Left lung (tissue), 10 donors: ENCODE measurements around the gene TRPM8. TPM values are rescaled to one million over a fixed set of nuclear protein-coding genes. Genes with fewer than 3 reads are reported as not detected.

Experiments used
- ATAC-seq: fragments of 200-7000 bp; cut with Tn5 transposase; one replicate; pipeline ENCODE4 v1.9.1; 2020; ENCODE audit warnings: moderate library complexity
- DNase-seq, 4 donors: peaks; one replicate each; pipeline ENCODE4 v3.0.0-alpha.2; 2013 to 2020
- H3K27ac ChIP-seq, 2 donors: fragments of 200-600 bp; sonication (generic) in 1 of 2; one replicate each; pipeline versions ENCODE4 v1.5.0 to v1.8.0; 2020 to 2021
- H3K27me3 ChIP-seq, 2 donors: fragments of 200-600 bp; sonication (generic) in 1 of 2; one replicate each; pipeline versions ENCODE4 v1.5.0 to v1.8.0; 2020 to 2021
- H3K36me3 ChIP-seq, 2 donors: fragments of 200-600 bp; sonication (generic) in 1 of 2; one replicate each; pipeline versions ENCODE4 v1.5.0 to v1.8.0; 2020 to 2021
- H3K4me1 ChIP-seq, 2 donors: fragments of 200-600 bp; one replicate each; pipeline ENCODE4 v1.8.0; 2021
- H3K4me3 ChIP-seq, 2 donors: fragments of 200-600 bp; sonication (generic) in 1 of 2; one replicate each; pipeline versions ENCODE4 v1.5.0 to v1.8.0; 2020 to 2021; ENCODE audit warnings: mild to moderate bottlenecking in 1 of 2
- H3K9me3 ChIP-seq, 2 donors: fragments of 200-600 bp; sonication (generic) in 1 of 2; one replicate each; pipeline versions ENCODE4 v1.5.0 to v1.8.0; 2020 to 2021
- intact Hi-C, 2 donors: fragments of 100-400 bp; cut with DNase I; formaldehyde crosslinking; loops; one replicate each; pipeline versions ENCODE4 v1.11.2 to v1.14.2; 2022
- polyA plus RNA-seq, 6 donors: library from polyadenylated mRNA; unstranded; fragments of 120-200 nt; gene quantifications; one replicate each; pipeline ENCODE4 v1.2.1, GENCODE V29; 2013; ENCODE audit not compliant: insufficient read length in 6 of 6
- total RNA-seq, 2 donors: library from RNA; stranded (reverse); fragmentation: NEBNext Ultra II Directional; extraction: Animal tissue kit (Norgen Biotek cat#: 25700); gene quantifications; one replicate each; pipeline ENCODE4 v1.2.1, GENCODE V29; 2021
- TF ChIP-seq, protein P1 (sequence below), 2 donors: fragments of 200-600 bp; sonication (generic) in 1 of 2; IDR thresholded peaks; one replicate each; pipeline versions ENCODE4 v1.5.0 to v1.8.0; 2021; ENCODE audit warnings: antibody characterized with exemption in 2 of 2
- donor health status: DM: no; HTN: yes; CAD: no.
- donor health status: DM: no; HTN: no; CAD: no.

The TRPM8 gene
- total and polyA plus RNA-seq, 8 donors: 0.14 to 0.40 (median 0.16) TPM; not detected in 3

DNA sequence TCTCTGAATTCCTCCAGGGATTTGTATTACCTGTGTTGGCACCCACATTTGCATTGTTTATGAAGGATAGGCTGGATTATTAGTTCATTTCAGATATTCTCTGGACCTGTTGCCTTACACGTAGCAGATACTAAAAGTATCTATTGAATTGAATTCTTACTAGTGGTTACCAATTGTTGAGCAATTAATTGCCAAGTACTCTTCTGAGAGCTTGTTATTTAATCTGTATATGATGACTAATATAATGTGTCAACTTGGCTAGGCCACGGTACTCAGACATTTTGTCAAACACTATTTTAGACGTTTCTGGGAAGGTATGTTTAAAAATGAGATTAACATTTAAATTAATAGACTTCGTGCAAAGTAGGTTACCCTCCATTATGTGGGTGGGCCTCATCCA is 130.9 kb downstream of the TRPM8 start:
- Histone ChIP-seq H3K27ac (no peak overlapping the region), H3K4me1 (no peaks in the 10 kb centered on the region), H3K36me3 (no peaks in the 10 kb centered on the region), H3K9me3 (no peaks in the 10 kb centered on the region), H3K4me3 (no peak overlapping the region), H3K27me3 (peaks cover 0 to 8% of the 10 kb centered on the region in 2 donors)
- TF ChIP-seq, protein P1, sequence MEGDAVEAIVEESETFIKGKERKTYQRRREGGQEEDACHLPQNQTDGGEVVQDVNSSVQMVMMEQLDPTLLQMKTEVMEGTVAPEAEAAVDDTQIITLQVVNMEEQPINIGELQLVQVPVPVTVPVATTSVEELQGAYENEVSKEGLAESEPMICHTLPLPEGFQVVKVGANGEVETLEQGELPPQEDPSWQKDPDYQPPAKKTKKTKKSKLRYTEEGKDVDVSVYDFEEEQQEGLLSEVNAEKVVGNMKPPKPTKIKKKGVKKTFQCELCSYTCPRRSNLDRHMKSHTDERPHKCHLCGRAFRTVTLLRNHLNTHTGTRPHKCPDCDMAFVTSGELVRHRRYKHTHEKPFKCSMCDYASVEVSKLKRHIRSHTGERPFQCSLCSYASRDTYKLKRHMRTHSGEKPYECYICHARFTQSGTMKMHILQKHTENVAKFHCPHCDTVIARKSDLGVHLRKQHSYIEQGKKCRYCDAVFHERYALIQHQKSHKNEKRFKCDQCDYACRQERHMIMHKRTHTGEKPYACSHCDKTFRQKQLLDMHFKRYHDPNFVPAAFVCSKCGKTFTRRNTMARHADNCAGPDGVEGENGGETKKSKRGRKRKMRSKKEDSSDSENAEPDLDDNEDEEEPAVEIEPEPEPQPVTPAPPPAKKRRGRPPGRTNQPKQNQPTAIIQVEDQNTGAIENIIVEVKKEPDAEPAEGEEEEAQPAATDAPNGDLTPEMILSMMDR (IDR thresholded peaks at IDR 0.05): no peak
- intact Hi-C loops: no loop called here
- ATAC-seq: peak; percentile 63
- no peak for DNase-seq

DNA sequence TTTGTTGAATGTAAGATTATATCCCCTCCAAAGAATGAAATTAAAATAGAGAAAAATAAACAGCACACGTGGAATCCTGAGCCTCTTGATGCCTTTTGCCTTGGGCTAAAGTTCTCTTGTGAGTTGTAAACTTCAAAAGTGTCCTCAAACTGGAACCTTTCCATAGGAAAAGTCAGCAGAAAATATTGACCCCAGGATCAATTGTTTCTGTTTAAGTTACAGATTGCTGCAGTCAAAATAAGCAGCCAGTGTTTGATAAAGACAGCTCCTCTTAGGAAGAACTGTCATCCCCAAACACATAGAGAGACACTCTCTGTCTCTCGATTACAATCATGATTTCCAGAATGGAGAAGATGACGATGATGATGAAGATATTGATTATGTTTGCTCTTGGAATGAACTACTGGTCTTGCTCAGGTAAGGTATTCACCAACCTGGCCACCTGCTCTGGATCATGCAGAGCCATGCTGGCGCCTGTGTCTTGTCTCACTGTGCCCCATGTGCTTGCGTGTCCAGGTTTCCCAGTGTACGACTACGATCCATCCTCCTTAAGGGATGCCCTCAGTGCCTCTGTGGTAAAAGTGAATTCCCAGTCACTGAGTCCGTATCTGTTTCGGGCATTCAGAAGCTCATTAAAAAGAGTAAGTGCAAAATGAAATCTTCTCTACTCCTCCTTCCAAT is 133.4 kb downstream of the TRPM8 start, which contains the start of gene SPP2:
Gene SPP2, plus strand, starts transcription at position 248 of the 681 bp plus-strand sequence. Its CDS starts 85 bp downstream, at position 333.
- Histone ChIP-seq H3K9me3 (no peaks in the 10 kb centered on the region), H3K4me1 (no peaks in the 10 kb centered on the region), H3K36me3 (no peaks in the 10 kb centered on the region), H3K4me3 (no peak within 1 kb of the TSS), H3K27ac (no peak within 1 kb of the TSS), H3K27me3 (peaks cover 0 to 8% of the 10 kb centered on the region in 2 donors)
- ATAC-seq: no peak
- DNase-seq: no peak
- intact Hi-C loops: no loop called here
- TF ChIP-seq, protein P1 (IDR thresholded peaks at IDR 0.05): no peak

DNA sequence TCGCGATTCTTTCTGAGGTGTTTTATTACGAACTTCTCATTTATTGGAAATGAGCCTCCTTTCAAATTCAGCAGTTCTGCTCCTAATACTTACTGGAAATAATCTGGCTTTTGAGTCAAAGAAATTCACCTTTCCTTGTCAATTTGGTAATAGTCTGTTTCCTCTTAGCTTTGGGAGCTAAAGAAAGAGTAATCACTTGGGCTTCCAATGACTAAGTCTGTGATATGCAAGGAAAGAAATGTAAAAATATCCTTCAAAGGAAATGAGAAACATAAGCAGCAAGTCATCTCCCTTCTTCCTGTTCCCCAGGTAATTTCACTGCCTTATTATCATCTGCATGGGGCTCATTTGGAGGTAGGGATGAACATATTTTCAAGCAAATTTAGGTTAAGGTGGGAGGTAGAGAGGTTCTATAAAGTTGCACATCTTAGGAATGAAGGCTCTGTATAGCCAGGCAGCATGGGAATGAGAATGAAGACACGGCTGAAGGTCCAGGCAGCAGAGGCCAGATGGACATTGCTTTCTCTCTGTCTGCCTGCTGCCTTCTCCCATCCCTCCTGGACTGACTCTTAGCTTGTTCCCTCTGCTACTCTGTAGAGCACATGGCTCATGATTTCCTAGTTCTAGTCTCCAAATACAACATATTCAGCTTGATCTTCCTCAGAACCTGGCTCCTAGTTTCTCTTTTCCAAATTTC is 134.3 kb downstream of the TRPM8 start:
- TF ChIP-seq, protein P1 (IDR thresholded peaks at IDR 0.05): no peak
- H3K4me3 ChIP-seq: no peak overlapping the region
- H3K9me3 ChIP-seq: no peaks in the 10 kb centered on the region
- intact Hi-C loops: no loop called here
- ATAC-seq: no peak
- no peaks in the 10 kb centered on the region for H3K36me3 ChIP-seq
- DNase-seq: no peak
- H3K27ac ChIP-seq: no peak overlapping the region
- H3K27me3 ChIP-seq: peaks cover 0 to 8% of the 10 kb centered on the region in 2 donors
- H3K4me1 ChIP-seq: no peaks in the 10 kb centered on the region

DNA sequence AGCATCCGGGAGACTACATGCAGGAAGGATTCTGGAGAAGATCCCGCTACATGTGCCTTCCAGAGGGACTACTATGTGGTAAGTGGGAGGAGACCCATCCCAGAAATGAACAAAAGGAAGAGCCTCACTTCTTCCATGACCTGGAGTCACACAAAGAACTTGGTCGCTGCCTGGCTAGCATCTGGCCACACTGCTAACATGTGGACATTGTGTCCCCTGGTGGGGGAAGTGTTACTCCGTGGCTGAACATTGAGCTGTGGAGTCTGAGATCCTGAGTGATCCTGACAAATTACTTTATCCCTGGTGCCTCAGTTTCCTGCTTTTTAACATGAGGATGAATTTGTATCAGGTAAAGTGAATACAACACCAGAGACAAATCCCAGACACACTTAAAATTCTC is 141.7 kb downstream of the TRPM8 start:
- H3K27me3 ChIP-seq: no peaks in the 10 kb centered on the region
- no peaks in the 10 kb centered on the region for H3K4me1 ChIP-seq
- ATAC-seq (no peak), DNase-seq (no peak)
- no peak overlapping the region for H3K27ac ChIP-seq
- no peaks in the 10 kb centered on the region for H3K36me3 ChIP-seq
- intact Hi-C loops: no loop called here
- TF ChIP-seq, protein P1 (IDR thresholded peaks at IDR 0.05): no peak
- no peak overlapping the region for H3K4me3 ChIP-seq
- no peaks in the 10 kb centered on the region for H3K9me3 ChIP-seq

DNA sequence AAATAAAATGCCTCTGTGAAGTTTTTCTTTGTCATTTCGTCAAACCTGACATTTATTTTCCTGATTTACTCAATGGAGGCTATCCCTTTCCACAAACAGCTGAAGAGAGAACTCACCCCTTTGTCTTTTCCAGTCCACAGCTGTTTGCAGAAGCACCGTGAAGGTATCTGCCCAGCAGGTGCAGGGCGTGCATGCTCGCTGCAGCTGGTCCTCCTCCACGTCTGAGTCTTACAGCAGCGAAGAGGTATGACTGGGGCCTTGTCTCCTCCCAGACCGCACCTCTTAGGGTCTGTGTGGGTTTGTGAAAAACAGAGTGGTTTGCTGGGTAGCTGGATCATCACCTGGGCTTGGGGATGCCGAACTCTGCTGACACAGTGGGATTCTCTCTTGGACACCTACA is 143.1 kb downstream of the TRPM8 start:
- no peaks in the 10 kb centered on the region for H3K27me3 ChIP-seq
- H3K4me3 ChIP-seq: no peak overlapping the region
- H3K27ac ChIP-seq: no peak overlapping the region
- TF ChIP-seq, protein P1 (IDR thresholded peaks at IDR 0.05): no peak
- DNase-seq: no peak
- ATAC-seq: no peak
- no peaks in the 10 kb centered on the region for H3K9me3 ChIP-seq
- no peaks in the 10 kb centered on the region for H3K4me1 ChIP-seq
- no peaks in the 10 kb centered on the region for H3K36me3 ChIP-seq
- intact Hi-C loops: no loop called here
